ENCODE results near the gene LHFPL2.

- TF ChIP-seq RAD21 (IDR thresholded peaks at IDR 0.05; ENCODE audit: low read length) (no peak), CTCF (conservative IDR thresholded peaks at IDR 0.05; ENCODE audit: low read depth, low read length) (no peak), POLR2A (IDR thresholded peaks at IDR 0.05; ENCODE audit: low read depth, low read length) (no peak), ELK1 (IDR thresholded peaks at IDR 0.05; ENCODE audit: borderline replicate concordance, low read depth, low read length) (no peak), MAFK (IDR thresholded peaks at IDR 0.05; ENCODE audit: low read depth, low read length) (no peak), FOS (IDR thresholded peaks at IDR 0.05; ENCODE audit: low read depth, low read length) (no peak), USF2 (IDR thresholded peaks at IDR 0.05; ENCODE audit: low read depth, low read length) (no peak), BHLHE40 (IDR thresholded peaks at IDR 0.05; ENCODE audit: low read depth, low read length) (no peak), RCOR1 (IDR thresholded peaks at IDR 0.05; ENCODE audit: insufficient replicate concordance, low read length) (no peak), RFX5 (IDR thresholded peaks at IDR 0.05; ENCODE audit: low read depth, low read length) (no peak)
These were observed 165.6 kb downstream of the LHFPL2 start for GRCh38 chr5:78482948-78483347.

Measured in IMR-90 (cell line).